Measurements from ENCODE around the gene CDC42EP5. TPM values are rescaled to one million over a fixed set of nuclear protein-coding genes. Genes with fewer than 3 reads are reported as not detected.

CDC42EP5 gene
- total and polyA plus RNA-seq, 5 donors from 2014 or later: not detected

- Histone ChIP-seq H3K27me3 (ENCODE audit: control insufficient read depth, insufficient read depth, low read length) (no peaks in the 10 kb centered on the region), H3K27ac (ENCODE audit: insufficient read depth, low read length, poor library complexity, severe bottlenecking) (no peak overlapping the region), H3K4me1 (ENCODE audit: control insufficient read depth, insufficient read depth, low read length, poor library complexity, severe bottlenecking) (no peaks in the 10 kb centered on the region), H3K4me3 (ENCODE audit: low read depth, low read length) (no peak overlapping the region), H3K9me3 (ENCODE audit: control insufficient read depth in 2 of 2, low read length in 2 of 2) (no peaks in the 10 kb centered on the region), H3K36me3 (ENCODE audit: control insufficient read depth, insufficient read depth, low read length) (no peaks in the 10 kb centered on the region)
- Mint-ChIP-seq H3K4me3 (no peak overlapping the region), H3K9me3 (peaks cover 0 to 2% (median 0%) of the 10 kb centered on the region in 7 donors), H3K27me3 (peaks cover 10% of the 10 kb centered on the region), H3K36me3 (no peaks in the 10 kb centered on the region), H3K27ac (no peak overlapping the region), H3K4me1 (peaks cover 0 to 4% (median 0%) of the 10 kb centered on the region in 4 donors)
- DNase-seq (no peak), ATAC-seq (ENCODE audit: low read depth in 2 of 2) (no peak)
These were observed 48.9 kb downstream of the CDC42EP5 start for GRCh38 chr19:54424201-54424600.

- Histone ChIP-seq H3K36me3 (ENCODE audit: control insufficient read depth, insufficient read depth, low read length) (no peaks in the 10 kb centered on the region), H3K4me1 (ENCODE audit: control insufficient read depth, insufficient read depth, low read length, poor library complexity, severe bottlenecking) (no peaks in the 10 kb centered on the region), H3K4me3 (ENCODE audit: low read depth, low read length) (no peak overlapping the region), H3K27me3 (ENCODE audit: control insufficient read depth, insufficient read depth, low read length) (peaks cover 5% of the 10 kb centered on the region), H3K9me3 (ENCODE audit: control insufficient read depth in 2 of 2, low read length in 2 of 2) (no peaks in the 10 kb centered on the region), H3K27ac (ENCODE audit: insufficient read depth, low read length, poor library complexity, severe bottlenecking) (no peak overlapping the region)
- Mint-ChIP-seq H3K27me3 (peaks cover 10% of the 10 kb centered on the region), H3K9me3 (peaks cover 0 to 2% (median 0%) of the 10 kb centered on the region in 7 donors), H3K4me1 (peaks cover 0 to 16% (median 8%) of the 10 kb centered on the region in 4 donors), H3K27ac (no peak overlapping the region), H3K4me3 (no peak overlapping the region), H3K36me3 (peaks cover 2% of the 10 kb centered on the region)
- no peak for ATAC-seq (ENCODE audit: low read depth in 2 of 2)
- DNase-seq: no peak
These were observed 51.0 kb downstream of the CDC42EP5 start for GRCh38 chr19:54422136-54422535.

- Mint-ChIP-seq H3K4me1 (peaks cover 0 to 18% (median 10%) of the 10 kb centered on the region in 4 donors), H3K27me3 (peaks cover 6% of the 10 kb centered on the region), H3K9me3 (peaks cover 0 to 3% (median 0%) of the 10 kb centered on the region in 7 donors), H3K27ac (no peak overlapping the region), H3K4me3 (no peak overlapping the region), H3K36me3 (peaks cover 4% of the 10 kb centered on the region)
- Histone ChIP-seq H3K9me3 (ENCODE audit: control insufficient read depth in 2 of 2, low read length in 2 of 2) (no peaks in the 10 kb centered on the region), H3K27ac (ENCODE audit: insufficient read depth, low read length, poor library complexity, severe bottlenecking) (no peak overlapping the region), H3K27me3 (ENCODE audit: control insufficient read depth, insufficient read depth, low read length) (peaks cover 5% of the 10 kb centered on the region), H3K4me1 (ENCODE audit: control insufficient read depth, insufficient read depth, low read length, poor library complexity, severe bottlenecking) (no peaks in the 10 kb centered on the region), H3K4me3 (ENCODE audit: low read depth, low read length) (no peak overlapping the region), H3K36me3 (ENCODE audit: control insufficient read depth, insufficient read depth, low read length) (no peaks in the 10 kb centered on the region)
- ATAC-seq (ENCODE audit: low read depth in 2 of 2) (no peak), DNase-seq (no peak)
These were observed 51.6 kb downstream of the CDC42EP5 start for GRCh38 chr19:54421521-54421920.

GRCh38 chr19:54421169-54421516 lies 52.0 kb downstream of the CDC42EP5 start:
- peaks cover 0 to 3% (median 0%) of the 10 kb centered on the region in 7 donors for H3K9me3 Mint-ChIP-seq
- Histone ChIP-seq H3K27ac (ENCODE audit: insufficient read depth, low read length, poor library complexity, severe bottlenecking) (no peak overlapping the region), H3K9me3 (ENCODE audit: control insufficient read depth in 2 of 2, low read length in 2 of 2) (no peaks in the 10 kb centered on the region), H3K27me3 (ENCODE audit: control insufficient read depth, insufficient read depth, low read length) (peaks cover 5% of the 10 kb centered on the region), H3K36me3 (ENCODE audit: control insufficient read depth, insufficient read depth, low read length) (no peaks in the 10 kb centered on the region), H3K4me1 (ENCODE audit: control insufficient read depth, insufficient read depth, low read length, poor library complexity, severe bottlenecking) (no peaks in the 10 kb centered on the region), H3K4me3 (ENCODE audit: low read depth, low read length) (no peak overlapping the region)
- ATAC-seq (ENCODE audit: low read depth in 2 of 2) (no peak), DNase-seq (no peak)
- no peak overlapping the region for H3K27ac Mint-ChIP-seq
- H3K4me1 Mint-ChIP-seq: peaks cover 0 to 18% (median 10%) of the 10 kb centered on the region in 4 donors
- no peak overlapping the region for H3K4me3 Mint-ChIP-seq
- H3K36me3 Mint-ChIP-seq: peaks cover 4% of the 10 kb centered on the region
- H3K27me3 Mint-ChIP-seq: peaks cover 5% of the 10 kb centered on the region

- Mint-ChIP-seq H3K4me1 (peaks cover 0 to 23% (median 10%) of the 10 kb centered on the region in 4 donors), H3K27ac (no peak overlapping the region), H3K9me3 (peaks cover 0 to 3% (median 0%) of the 10 kb centered on the region in 7 donors), H3K4me3 (no peak overlapping the region), H3K36me3 (peaks cover 4% of the 10 kb centered on the region), H3K27me3 (peaks cover 9% of the 10 kb centered on the region)
- H3K4me3 ChIP-seq (ENCODE audit: low read depth, low read length): no peak overlapping the region
- DNase-seq (no peak), ATAC-seq (ENCODE audit: low read depth in 2 of 2) (no peak)
- H3K4me1 ChIP-seq (ENCODE audit: control insufficient read depth, insufficient read depth, low read length, poor library complexity, severe bottlenecking): peaks cover 5% of the 10 kb centered on the region
- H3K27ac ChIP-seq (ENCODE audit: insufficient read depth, low read length, poor library complexity, severe bottlenecking): no peak overlapping the region
- no peaks in the 10 kb centered on the region for H3K9me3 ChIP-seq (ENCODE audit: control insufficient read depth in 2 of 2, low read length in 2 of 2)
- no peaks in the 10 kb centered on the region for H3K36me3 ChIP-seq (ENCODE audit: control insufficient read depth, insufficient read depth, low read length)
- peaks cover 5% of the 10 kb centered on the region for H3K27me3 ChIP-seq (ENCODE audit: control insufficient read depth, insufficient read depth, low read length)
These were observed 52.5 kb downstream of the CDC42EP5 start for GRCh38 chr19:54420383-54421168.

- Histone ChIP-seq H3K4me3 (ENCODE audit: low read depth, low read length) (no peak overlapping the region), H3K36me3 (ENCODE audit: control insufficient read depth, insufficient read depth, low read length) (no peaks in the 10 kb centered on the region), H3K27me3 (ENCODE audit: control insufficient read depth, insufficient read depth, low read length) (peaks cover 5% of the 10 kb centered on the region), H3K27ac (ENCODE audit: insufficient read depth, low read length, poor library complexity, severe bottlenecking) (no peak overlapping the region), H3K9me3 (ENCODE audit: control insufficient read depth in 2 of 2, low read length in 2 of 2) (no peaks in the 10 kb centered on the region), H3K4me1 (ENCODE audit: control insufficient read depth, insufficient read depth, low read length, poor library complexity, severe bottlenecking) (peaks cover 7% of the 10 kb centered on the region)
- Mint-ChIP-seq H3K36me3 (peaks cover 4% of the 10 kb centered on the region), H3K27ac (no peak overlapping the region), H3K27me3 (peaks cover 9% of the 10 kb centered on the region), H3K4me3 (no peak overlapping the region), H3K9me3 (peaks cover 0 to 3% (median 0%) of the 10 kb centered on the region in 7 donors), H3K4me1 (peaks cover 0 to 23% (median 10%) of the 10 kb centered on the region in 4 donors)
- DNase-seq: no peak
- ATAC-seq (ENCODE audit: low read depth in 2 of 2): no peak
These were observed 53.1 kb downstream of the CDC42EP5 start for GRCh38 chr19:54420068-54420382.

GRCh38 chr19:54418930-54419800 lies 53.9 kb downstream of the CDC42EP5 start:
- Histone ChIP-seq H3K36me3 (ENCODE audit: control insufficient read depth, insufficient read depth, low read length) (no peaks in the 10 kb centered on the region), H3K27me3 (ENCODE audit: control insufficient read depth, insufficient read depth, low read length) (peaks cover 13% of the 10 kb centered on the region), H3K27ac (ENCODE audit: insufficient read depth, low read length, poor library complexity, severe bottlenecking) (no peak overlapping the region), H3K4me1 (ENCODE audit: control insufficient read depth, insufficient read depth, low read length, poor library complexity, severe bottlenecking) (peaks cover 7% of the 10 kb centered on the region), H3K4me3 (ENCODE audit: low read depth, low read length) (no peak overlapping the region), H3K9me3 (ENCODE audit: control insufficient read depth in 2 of 2, low read length in 2 of 2) (no peaks in the 10 kb centered on the region)
- Mint-ChIP-seq H3K9me3 (peaks cover 0 to 3% (median under 1%) of the 10 kb centered on the region in 7 donors), H3K36me3 (peaks cover 6% of the 10 kb centered on the region), H3K4me1 (peaks cover 0 to 23% (median 10%) of the 10 kb centered on the region in 4 donors), H3K4me3 (no peak overlapping the region), H3K27ac (no peak overlapping the region), H3K27me3 (peaks cover 14% of the 10 kb centered on the region)
- ATAC-seq (ENCODE audit: low read depth in 2 of 2) (no peak), DNase-seq (no peak)
